ENCODE results near the gene CDK2AP2. TPM values are rescaled to one million over a fixed set of nuclear protein-coding genes. Genes with fewer than 3 reads are reported as not detected.

CDK2AP2 gene
- total and polyA plus RNA-seq, 10 of the 15 experiments (the other 5 are each of a cell fraction or from before 2014, with no cell fraction given): 8.0 to 177 (median 40.9) TPM

DNA sequence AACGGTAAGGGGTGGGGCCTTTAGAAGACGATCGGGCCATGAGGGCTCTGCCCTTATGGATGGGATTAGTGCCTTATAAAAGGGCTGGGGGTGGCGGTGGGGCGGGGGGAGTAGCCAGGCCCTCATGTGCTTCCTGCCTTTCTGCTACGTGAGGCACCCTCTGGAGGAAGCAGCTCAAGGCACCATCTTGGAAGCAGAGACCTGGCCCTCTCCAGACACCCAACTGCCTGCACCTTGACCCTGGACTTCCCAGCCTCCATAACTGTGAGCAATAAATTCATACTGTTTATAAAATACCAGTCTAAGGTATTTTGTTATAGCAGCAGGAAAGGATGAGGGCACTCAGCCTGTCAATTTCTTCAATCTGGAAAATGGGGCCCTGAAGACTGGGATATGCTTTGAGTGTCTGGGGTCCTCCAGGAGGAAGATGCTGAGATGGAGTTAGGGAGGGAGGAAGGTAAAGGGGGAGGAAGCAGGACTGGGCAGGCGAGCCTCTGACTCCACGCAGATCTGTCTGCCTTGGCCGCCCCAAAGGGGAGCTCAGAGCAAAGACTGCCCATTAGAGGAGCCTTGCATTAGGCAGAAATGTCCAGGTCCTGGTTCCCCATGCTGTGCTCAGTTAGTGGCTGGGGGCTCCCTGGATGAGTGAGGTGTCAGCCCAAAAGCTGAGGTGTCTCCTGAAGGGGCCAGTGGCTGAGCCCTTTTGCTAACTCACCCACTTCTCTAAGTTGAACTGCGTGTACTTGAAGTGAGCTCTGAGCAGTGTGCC, 10.0 kb upstream of the CDK2AP2 start:
- POLR2A ChIA-PET: interaction anchor here (0.5 kb wide), 1 partner anchor 127 kb away, joined by 5 read pairs; no protein-coding TSS in a partner anchor
- DNase-seq (ENCODE audit: low read depth, low spot score) (no peak), FAIRE-seq (no peak), ATAC-seq (no peak)
- no peaks in the 10 kb centered on the region for H3K9me3 ChIP-seq (replicated peaks; ENCODE audit: control insufficient read depth, insufficient read depth, low read length)
- CTCF ChIA-PET: interaction anchor here (1.6 kb wide), 1 partner anchor 166 kb away, joined by 3 read pairs; no protein-coding TSS in a partner anchor
- no peaks in the 10 kb centered on the region for H4K20me1 ChIP-seq (ENCODE audit: control insufficient read depth, insufficient read depth)
- no peaks in the 10 kb centered on the region for H3K4me1 ChIP-seq (ENCODE audit: control insufficient read depth, insufficient read depth, low read length)
- H3K9ac ChIP-seq (ENCODE audit: control insufficient read depth, insufficient read depth, low read length): no peak overlapping the region
- no TSS peak for BruUV-seq (replicated peaks)
- H3K4me2 ChIP-seq (ENCODE audit: control insufficient read depth, insufficient read depth): no peak overlapping the region
- WGBS (ENCODE audit: insufficient coverage, insufficient replicate concordance, low lambda C conversion rate, missing lambda C conversion rate): 60% methylated on average over 10 of the region's 10 CpGs
- no peak overlapping the region for H3K27ac ChIP-seq (ENCODE audit: control insufficient read depth, insufficient read depth)
- intact Hi-C loops (cut with micrococcal nuclease; ENCODE audit: unreplicated experiment) (no loop called here), in situ Hi-C loops (cut with MboI) (no loop called here)
- no peaks in the 10 kb centered on the region for H3K79me2 ChIP-seq (ENCODE audit: control insufficient read depth, insufficient read depth, low read length)
- SMC1A ChIA-PET (ENCODE audit: uncharacterized antibody, unreplicated experiment): no interaction called here
- H3K27me3 ChIP-seq (replicated peaks in 1 of 2; ENCODE audit: control insufficient read depth in 2 of 2, insufficient read depth in 2 of 2, low read length in 1 of 2): no peaks in the 10 kb centered on the region; a peak in 2 of 4 replicates
- no peak overlapping the region for H2AFZ ChIP-seq (ENCODE audit: control insufficient read depth, low read depth, low read length)
- no peak overlapping the region for H3K4me3 ChIP-seq
- no peaks in the 10 kb centered on the region for H3K36me3 ChIP-seq (ENCODE audit: control insufficient read depth in 2 of 2, insufficient read depth in 2 of 2, low read length in 1 of 2)
- TF ChIP-seq SMARCA5 (IDR thresholded peaks at IDR 0.05): no peak
- no peak for TF ChIP-seq NFYB (IDR thresholded peaks at IDR 0.05; ENCODE audit: insufficient read depth, low read depth, low read length)
- no peak for TF ChIP-seq MXI1 (IDR thresholded peaks at IDR 0.05; ENCODE audit: low read depth, low read length)
- RAD21 ChIA-PET (ENCODE audit: unreplicated experiment): no interaction called here

DNA sequence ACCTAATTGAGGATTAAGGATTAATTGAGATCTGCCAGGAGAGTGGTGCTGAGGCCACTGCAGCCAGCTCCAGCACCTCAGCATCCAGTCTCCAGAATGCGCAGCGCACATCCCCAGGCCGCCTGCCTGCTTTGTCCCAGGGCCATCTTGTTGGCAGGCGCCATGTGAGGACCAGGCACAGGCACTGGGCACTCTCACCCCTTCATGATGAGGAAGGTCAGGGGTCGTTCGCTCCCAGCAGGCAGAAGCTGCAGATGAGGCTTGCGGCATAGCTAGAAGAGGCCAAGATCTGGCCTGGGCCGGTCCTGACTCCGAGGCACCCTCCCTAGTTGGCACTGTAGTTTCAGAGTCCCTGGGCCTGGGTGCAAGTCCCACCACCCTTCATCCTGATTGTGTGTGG, 8.8 kb upstream of the CDK2AP2 start:
- H2AFZ ChIP-seq (ENCODE audit: control insufficient read depth, low read depth, low read length): no peak overlapping the region
- H3K9me3 ChIP-seq (replicated peaks; ENCODE audit: control insufficient read depth, insufficient read depth, low read length): no peaks in the 10 kb centered on the region
- intact Hi-C loops (cut with micrococcal nuclease; ENCODE audit: unreplicated experiment) (no loop called here), in situ Hi-C loops (cut with MboI) (no loop called here)
- no peak for FAIRE-seq
- no peaks in the 10 kb centered on the region for H3K4me1 ChIP-seq (ENCODE audit: control insufficient read depth, insufficient read depth, low read length)
- TF ChIP-seq EZH2 (IDR thresholded peaks at IDR 0.05; ENCODE audit: borderline replicate concordance, control insufficient read depth, low read depth, low read length) (no peak), TARDBP (IDR thresholded peaks at IDR 0.05; ENCODE audit: borderline replicate concordance) (no peak), MEF2A (IDR thresholded peaks at IDR 0.05; ENCODE audit: insufficient read depth, low read depth, low read length) (no peak), WRNIP1 (IDR thresholded peaks at IDR 0.05; ENCODE audit: borderline replicate concordance, low read depth, low read length) (no peak), CBX3 (IDR thresholded peaks at IDR 0.05; ENCODE audit: borderline replicate concordance, low read depth) (no peak)
- H3K9ac ChIP-seq (ENCODE audit: control insufficient read depth, insufficient read depth, low read length): no peak overlapping the region
- H3K27me3 ChIP-seq (replicated peaks in 1 of 2; ENCODE audit: control insufficient read depth in 2 of 2, insufficient read depth in 2 of 2, low read length in 1 of 2): no peaks in the 10 kb centered on the region; a peak in 2 of 4 replicates
- RAD21 ChIA-PET (ENCODE audit: unreplicated experiment): no interaction called here
- CTCF ChIA-PET: no interaction called here
- H3K36me3 ChIP-seq (ENCODE audit: control insufficient read depth in 2 of 2, insufficient read depth in 2 of 2, low read length in 1 of 2): no peaks in the 10 kb centered on the region
- H3K79me2 ChIP-seq (ENCODE audit: control insufficient read depth, insufficient read depth, low read length): no peaks in the 10 kb centered on the region
- POLR2A ChIA-PET: no interaction called here
- BruUV-seq (replicated peaks): no TSS peak
- DNase-seq (ENCODE audit: low read depth, low spot score): no peak
- H3K27ac ChIP-seq (ENCODE audit: control insufficient read depth, insufficient read depth): no peak overlapping the region
- H3K4me2 ChIP-seq (ENCODE audit: control insufficient read depth, insufficient read depth): no peak overlapping the region
- H4K20me1 ChIP-seq (ENCODE audit: control insufficient read depth, insufficient read depth): no peaks in the 10 kb centered on the region
- 53% methylated on average over 9 of the region's 9 CpGs for WGBS (ENCODE audit: insufficient coverage, insufficient replicate concordance, low lambda C conversion rate, missing lambda C conversion rate)
- no peak for ATAC-seq
- SMC1A ChIA-PET (ENCODE audit: uncharacterized antibody, unreplicated experiment): interaction anchor here (0.6 kb wide), 1 partner anchor 139 kb away, joined by 3 read pairs; no protein-coding TSS in a partner anchor
- H3K4me3 ChIP-seq: no peak overlapping the region

All from GM12878 (cell line).